Fibroblast of lung (primary cell): ENCODE measurements around the gene MICAL3. TPM values are rescaled to one million over a fixed set of nuclear protein-coding genes. Genes with fewer than 3 reads are reported as not detected.
A peak's percentile ranks its signal among the peaks of the same experiment; 100 is the strongest.

Experiments
- DNase-seq, 2 donors: peaks; one replicate each; pipeline versions ENCODE4 v3.0.0 to v3.0.0-alpha.2; 2010; ENCODE audit warnings: low read depth in 2 of 2
- H2AFZ ChIP-seq: 2 replicates; pipeline ENCODE4 v1.5.1; 2012; ENCODE audit warnings: low read length, control low read depth, inconsistent platforms
- H3K27ac ChIP-seq: 2 replicates; pipeline ENCODE4 v1.5.1; 2011; ENCODE audit warnings: low read length, control low read depth; ENCODE audit not compliant: insufficient read depth
- H3K27me3 ChIP-seq: 2 replicates; pipeline ENCODE4 v1.5.1; 2011; ENCODE audit warnings: mild to moderate bottlenecking, low read length; ENCODE audit not compliant: control insufficient read depth, insufficient read depth
- H3K36me3 ChIP-seq: 2 replicates; pipeline ENCODE4 v1.5.1; 2011; ENCODE audit warnings: low read length; ENCODE audit not compliant: control insufficient read depth, insufficient read depth
- H3K4me1 ChIP-seq: 2 replicates; pipeline ENCODE4 v1.5.1; 2011; ENCODE audit warnings: low read length; ENCODE audit not compliant: control insufficient read depth, insufficient read depth; ENCODE audit errors: extremely low read depth
- H3K4me2 ChIP-seq: 2 replicates; pipeline ENCODE4 v1.5.1; 2011; ENCODE audit warnings: low read length, control low read depth; ENCODE audit not compliant: insufficient read depth; ENCODE audit errors: extremely low read depth
- H3K4me3 ChIP-seq, 4 experiments: fragments of 200-600 bp in 1 of 4; sonication (generic) in 1 of 4; replicated peaks in 1 of 4; 2 replicates each; pipeline ENCODE4 v1.5.1; 2011 to 2016; ENCODE audit warnings: low read length in 4 of 4, low read depth in 3 of 4, mild to moderate bottlenecking in 3 of 4, control low read depth in 2 of 4, inconsistent platforms in 1 of 4, mixed read lengths in 1 of 4; ENCODE audit not compliant: insufficient read depth in 1 of 4; ENCODE audit errors: control extremely low read depth in 1 of 4
- H3K79me2 ChIP-seq: 2 replicates; pipeline ENCODE4 v1.5.1; 2012; ENCODE audit warnings: mild to moderate bottlenecking, low read length, inconsistent platforms; ENCODE audit not compliant: control insufficient read depth, insufficient read depth
- H3K9ac ChIP-seq: 2 replicates; pipeline ENCODE4 v1.5.1; 2011; ENCODE audit warnings: mild to moderate bottlenecking, low read length, control low read depth; ENCODE audit not compliant: insufficient read depth
- H3K9me3 ChIP-seq: 2 replicates; pipeline ENCODE4 v1.5.1; 2012; ENCODE audit warnings: low read depth, low read length; ENCODE audit not compliant: control insufficient read depth, insufficient read depth
- H4K20me1 ChIP-seq: 2 replicates; pipeline ENCODE4 v1.5.1; 2011; ENCODE audit warnings: low read length; ENCODE audit not compliant: control insufficient read depth, insufficient read depth; ENCODE audit errors: extremely low read depth
- EZH2 ChIP-seq: IDR thresholded peaks from 2 replicates; pipeline ENCODE4 v1.5.1; 2012; ENCODE audit warnings: low read length, control low read depth, mild to moderate bottlenecking; ENCODE audit errors: missing control alignments
- polyA plus RNA-seq, 2 donors: library from polyadenylated mRNA; depleted of rRNA in 1 of 2; stranded (reverse) in 1 of 2; unstranded in 1 of 2; fragments of >200 nt; gene quantifications; 2 replicates each; pipeline ENCODE4 v1.2.1, GENCODE V29; 2011 to 2012; ENCODE audit warnings: missing spikeins in 1 of 2
- total RNA-seq: library from RNA; depleted of rRNA; stranded (reverse); fragments of >200 nt; gene quantifications from 2 replicates; pipeline ENCODE4 v1.2.1, GENCODE V29; 2014
- TF ChIP-seq, protein P1 (sequence below), 2 donors: IDR thresholded peaks in 1 of 2; conservative IDR thresholded peaks in 1 of 2; 1 replicate in 1 of 2; 2 replicates in 1 of 2; pipeline ENCODE4 v1.5.1; 2011 to 2012; ENCODE audit warnings: low read length in 2 of 2, control low read depth in 1 of 2, inconsistent platforms in 1 of 2, low read depth in 1 of 2, mild to moderate bottlenecking in 1 of 2

The MICAL3 gene
- total and polyA plus RNA-seq, 2 donors (not counting 1 experiment from before 2014, with no cell fraction given), result 10.8 to 22.6 TPM

DNA sequence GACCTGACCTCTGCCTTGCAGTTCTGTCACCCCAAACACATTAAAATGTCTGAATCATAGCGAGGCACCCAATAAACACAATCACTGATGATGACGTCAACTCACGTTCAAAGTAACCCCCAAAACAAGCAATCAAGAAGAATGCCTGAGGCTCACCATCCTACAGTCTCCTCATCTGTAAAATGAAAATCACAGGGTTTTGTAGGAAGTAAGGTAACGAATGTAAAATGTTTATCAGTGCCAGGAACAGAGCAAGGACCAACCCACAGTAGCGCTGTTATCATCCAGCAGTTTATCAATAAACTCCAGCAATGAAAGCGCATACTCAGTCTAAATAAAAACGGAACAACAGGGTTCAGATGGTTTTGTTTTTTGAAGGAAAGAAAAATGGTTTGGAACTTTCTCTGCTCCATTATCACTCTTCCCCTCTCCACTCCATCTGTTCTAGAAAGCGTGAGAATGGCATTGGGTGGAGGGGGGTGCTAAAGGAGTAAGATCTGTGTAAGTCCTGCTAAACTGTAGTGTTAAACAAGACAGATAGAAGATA is 110.5 kb downstream of the MICAL3 start:
- DNase-seq, result peak in 1 of 2 donors; percentile 60
- Histone ChIP-seq H3K9me3 (no peaks in the 10 kb centered on the region), H4K20me1 (no peaks in the 10 kb centered on the region), H3K27me3 (no peaks in the 10 kb centered on the region), H3K79me2 (peaks cover 23% of the 10 kb centered on the region), H3K4me1 (peaks cover 26% of the 10 kb centered on the region), H3K4me2 (no peak overlapping the region), H3K9ac (no peak overlapping the region), H3K4me3 (no peak overlapping the region), H2AFZ (no peak overlapping the region), H3K36me3 (no peaks in the 10 kb centered on the region), H3K27ac (no peak overlapping the region)
- TF ChIP-seq EZH2, result no peak

DNA sequence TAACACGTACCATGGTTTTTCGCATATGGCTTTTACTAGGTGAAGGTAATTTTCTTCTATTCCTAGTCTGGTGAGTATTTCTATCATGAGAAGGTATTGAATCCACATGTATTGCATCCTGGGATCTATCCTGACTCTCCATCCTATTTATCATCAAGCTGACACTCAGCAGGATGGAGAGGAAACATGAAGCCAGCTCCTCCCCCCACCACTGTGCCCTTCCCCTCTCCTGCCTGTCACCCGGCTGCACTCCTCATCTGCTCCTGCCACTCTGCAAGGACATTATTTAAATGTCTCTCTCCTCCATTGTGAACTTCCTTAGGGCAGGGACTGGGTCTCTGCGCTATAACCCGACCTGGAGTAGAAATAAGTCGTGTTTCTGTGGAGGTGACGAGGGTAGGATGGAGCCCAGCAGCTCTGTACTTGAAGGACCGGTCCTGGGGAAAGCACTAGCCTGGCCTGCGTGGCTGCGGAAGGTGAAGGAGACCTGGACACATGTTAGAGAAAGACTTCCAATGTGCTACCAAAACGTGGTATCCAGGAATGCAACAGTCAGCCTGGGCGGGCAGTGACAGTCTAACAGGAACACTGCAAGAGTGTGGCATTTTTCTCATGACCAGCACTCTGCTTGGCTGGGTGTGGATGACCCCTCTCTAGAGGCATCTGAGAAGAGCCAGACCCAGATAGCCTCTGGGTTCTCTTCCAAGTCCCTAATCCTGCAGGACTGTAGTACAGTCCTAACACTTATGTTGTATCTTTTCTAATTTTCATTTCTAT is 111.2 kb downstream of the MICAL3 start:
- no peak overlapping the region for H3K4me3 ChIP-seq
- H3K9me3 ChIP-seq, result no peaks in the 10 kb centered on the region
- DNase-seq, result no peak
- no peaks in the 10 kb centered on the region for H4K20me1 ChIP-seq
- peaks cover 26% of the 10 kb centered on the region for H3K4me1 ChIP-seq
- H3K27ac ChIP-seq, result no peak overlapping the region
- H2AFZ ChIP-seq, result no peak overlapping the region
- TF ChIP-seq, protein P1, sequence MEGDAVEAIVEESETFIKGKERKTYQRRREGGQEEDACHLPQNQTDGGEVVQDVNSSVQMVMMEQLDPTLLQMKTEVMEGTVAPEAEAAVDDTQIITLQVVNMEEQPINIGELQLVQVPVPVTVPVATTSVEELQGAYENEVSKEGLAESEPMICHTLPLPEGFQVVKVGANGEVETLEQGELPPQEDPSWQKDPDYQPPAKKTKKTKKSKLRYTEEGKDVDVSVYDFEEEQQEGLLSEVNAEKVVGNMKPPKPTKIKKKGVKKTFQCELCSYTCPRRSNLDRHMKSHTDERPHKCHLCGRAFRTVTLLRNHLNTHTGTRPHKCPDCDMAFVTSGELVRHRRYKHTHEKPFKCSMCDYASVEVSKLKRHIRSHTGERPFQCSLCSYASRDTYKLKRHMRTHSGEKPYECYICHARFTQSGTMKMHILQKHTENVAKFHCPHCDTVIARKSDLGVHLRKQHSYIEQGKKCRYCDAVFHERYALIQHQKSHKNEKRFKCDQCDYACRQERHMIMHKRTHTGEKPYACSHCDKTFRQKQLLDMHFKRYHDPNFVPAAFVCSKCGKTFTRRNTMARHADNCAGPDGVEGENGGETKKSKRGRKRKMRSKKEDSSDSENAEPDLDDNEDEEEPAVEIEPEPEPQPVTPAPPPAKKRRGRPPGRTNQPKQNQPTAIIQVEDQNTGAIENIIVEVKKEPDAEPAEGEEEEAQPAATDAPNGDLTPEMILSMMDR (conservative IDR thresholded peaks at IDR 0.05 in 1 of 2, IDR thresholded peaks at IDR 0.05 in 1 of 2; ENCODE audit: low read depth in 1 of 2, low read length in 2 of 2), result no peak
- TF ChIP-seq EZH2, result no peak
- H3K79me2 ChIP-seq, result peaks cover 27% of the 10 kb centered on the region
- no peaks in the 10 kb centered on the region for H3K36me3 ChIP-seq
- H3K9ac ChIP-seq, result no peak overlapping the region
- H3K27me3 ChIP-seq, result no peaks in the 10 kb centered on the region
- H3K4me2 ChIP-seq, result no peak overlapping the region

DNA sequence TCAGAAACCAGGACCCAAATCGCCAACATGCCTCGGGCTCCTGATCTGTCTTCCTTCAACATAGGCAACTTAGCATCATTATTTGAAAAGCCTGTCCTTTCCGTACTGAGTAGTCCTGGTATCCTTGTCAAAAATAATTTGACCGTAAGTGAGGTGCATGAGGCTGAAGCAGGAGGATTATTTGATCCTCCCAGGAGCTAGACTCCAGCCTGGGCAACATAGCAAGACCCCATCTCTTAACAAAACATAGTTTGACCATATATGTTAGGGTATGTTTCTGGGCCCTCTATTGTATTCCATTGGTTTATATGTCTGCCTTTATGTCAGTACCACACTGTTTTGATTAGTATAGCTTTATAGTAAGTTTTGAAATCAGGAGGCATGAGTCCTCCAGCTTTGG is 112.5 kb downstream of the MICAL3 start:
- Histone ChIP-seq H3K4me1 (peaks cover 26% of the 10 kb centered on the region), H3K36me3 (no peaks in the 10 kb centered on the region), H3K79me2 (peaks cover 31% of the 10 kb centered on the region), H3K9me3 (no peaks in the 10 kb centered on the region), H4K20me1 (no peaks in the 10 kb centered on the region), H3K4me3 (no peak overlapping the region), H3K27ac (no peak overlapping the region), H3K9ac (no peak overlapping the region), H3K4me2 (no peak overlapping the region), H3K27me3 (no peaks in the 10 kb centered on the region), H2AFZ (no peak overlapping the region)
- TF ChIP-seq EZH2, result no peak
- TF ChIP-seq, protein P1 (conservative IDR thresholded peaks at IDR 0.05 in 1 of 2, IDR thresholded peaks at IDR 0.05 in 1 of 2; ENCODE audit: low read depth in 1 of 2, low read length in 2 of 2), result no peak
- no peak for DNase-seq
